Measurements from ENCODE around the gene XRCC5.
"Not testable (repeated sequence)": the region's sequence is repeated elsewhere in the genome, so short reads cannot be mapped to it uniquely, and the experiment has no call there.

DNA sequence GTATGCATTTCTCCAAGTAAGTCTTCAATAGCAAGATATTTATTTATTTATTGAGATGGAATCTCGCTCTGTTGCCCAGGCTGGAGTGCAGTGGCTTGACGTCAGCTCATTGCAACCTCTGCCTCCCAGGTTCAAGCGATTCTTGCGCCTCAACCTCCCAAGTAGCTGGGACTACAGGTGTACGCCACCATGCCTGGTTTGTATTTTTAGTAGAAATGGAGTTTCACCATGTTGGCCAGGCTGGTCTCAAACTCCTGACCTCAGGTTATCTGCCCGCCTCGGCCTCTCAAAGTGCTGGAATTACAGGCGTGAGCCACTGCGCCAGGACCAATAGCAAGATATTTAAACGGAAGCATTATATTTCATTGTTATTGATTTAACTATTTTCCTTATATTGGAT, 29.1 kb upstream of the XRCC5 start:
- TF ChIP-seq, protein P1, sequence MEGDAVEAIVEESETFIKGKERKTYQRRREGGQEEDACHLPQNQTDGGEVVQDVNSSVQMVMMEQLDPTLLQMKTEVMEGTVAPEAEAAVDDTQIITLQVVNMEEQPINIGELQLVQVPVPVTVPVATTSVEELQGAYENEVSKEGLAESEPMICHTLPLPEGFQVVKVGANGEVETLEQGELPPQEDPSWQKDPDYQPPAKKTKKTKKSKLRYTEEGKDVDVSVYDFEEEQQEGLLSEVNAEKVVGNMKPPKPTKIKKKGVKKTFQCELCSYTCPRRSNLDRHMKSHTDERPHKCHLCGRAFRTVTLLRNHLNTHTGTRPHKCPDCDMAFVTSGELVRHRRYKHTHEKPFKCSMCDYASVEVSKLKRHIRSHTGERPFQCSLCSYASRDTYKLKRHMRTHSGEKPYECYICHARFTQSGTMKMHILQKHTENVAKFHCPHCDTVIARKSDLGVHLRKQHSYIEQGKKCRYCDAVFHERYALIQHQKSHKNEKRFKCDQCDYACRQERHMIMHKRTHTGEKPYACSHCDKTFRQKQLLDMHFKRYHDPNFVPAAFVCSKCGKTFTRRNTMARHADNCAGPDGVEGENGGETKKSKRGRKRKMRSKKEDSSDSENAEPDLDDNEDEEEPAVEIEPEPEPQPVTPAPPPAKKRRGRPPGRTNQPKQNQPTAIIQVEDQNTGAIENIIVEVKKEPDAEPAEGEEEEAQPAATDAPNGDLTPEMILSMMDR (IDR thresholded peaks at IDR 0.05; ENCODE audit: low read length), result not testable (repeated sequence)
- TF ChIP-seq EZH2 (IDR thresholded peaks at IDR 0.05; ENCODE audit: borderline replicate concordance, low read length), result not testable (repeated sequence)

All from OCI-LY1 (cell line).